Mucosa of gallbladder (tissue), 1 donor: ENCODE data around the gene HOXA10. TPM values are rescaled to one million over a fixed set of nuclear protein-coding genes. Genes with fewer than 3 reads are reported as not detected.

ENCODE experiments used
- total RNA-seq: library from RNA; stranded (reverse); gene quantifications from one replicate; pipeline ENCODE4 v1.2.1, GENCODE V29; 2021
- donor health status: DM: no; HTN: no; CAD: no.

HOXA10 gene
- total RNA-seq, 1 donor from 2014 or later: 0.12 TPM

Other genes with a start within 250 kb of the HOXA10 start
- 0.40 TPM for gene HOXA1, start 78.3 kb downstream of the HOXA10 start, total RNA-seq
- 0.52 TPM for gene HOXA2, start 71.6 kb downstream of the HOXA10 start, total RNA-seq
- gene HOXA4, start 43.6 kb downstream of the HOXA10 start, total RNA-seq: 2.3 TPM
- 0.81 TPM for gene HOXA5, start 30.6 kb downstream of the HOXA10 start, total RNA-seq
- 0.29 TPM for gene HOXA6, start 26.5 kb downstream of the HOXA10 start, total RNA-seq
- gene HOXA3, start 21.7 kb downstream of the HOXA10 start, total RNA-seq: 1.8 TPM
- not detected for gene HOXA7, start 17.6 kb downstream of the HOXA10 start, total RNA-seq
- 0.17 TPM for gene HOXA9, start 8.8 kb downstream of the HOXA10 start, total RNA-seq
- gene HOXA11, start 10.9 kb upstream of the HOXA10 start, total RNA-seq: not detected
- 0.06 TPM for gene HOXA13, start 25.8 kb upstream of the HOXA10 start, total RNA-seq
- not detected for gene EVX1, start 68.5 kb upstream of the HOXA10 start, total RNA-seq